Activated B cell treated with CpG ODN at 0.5 μM for 24 hours (primary cell): ENCODE data around the gene HPCA. TPM values are rescaled to one million over a fixed set of nuclear protein-coding genes. Genes with fewer than 3 reads are reported as not detected.
A peak's percentile ranks its signal among the peaks of the same experiment; 100 is the strongest.

ENCODE experiments used
- ATAC-seq: fragments of 200-7000 bp; cut with Tn5 transposase; one replicate; pipeline ENCODE4 v1.10.0; 2021; ENCODE audit warnings: low read depth, mild to moderate bottlenecking, moderate library complexity
- CTCF ChIA-PET: fragments of 350-600 bp; sonication (Branson Sonifier 250); formaldehyde crosslinking; loops from one replicate; lab custom pipeline; 2021; ENCODE audit warnings: antibody characterized with exemption; lab: Charles Lee
- POLR2A ChIA-PET: fragments of 350-600 bp; sonication (Branson Sonifier 250); formaldehyde crosslinking; loops from one replicate; lab custom pipeline; 2021; ENCODE audit warnings: antibody characterized with exemption; lab: Charles Lee
- DNase-seq: peaks from one replicate; pipeline ENCODE4 v3.0.0; 2022
- H3K27ac Mint-ChIP-seq: one replicate; pipeline ENCODE4 v1.8.0; 2020; ENCODE audit warnings: mixed read lengths
- H3K27me3 Mint-ChIP-seq: one replicate; pipeline ENCODE4 v1.8.0; 2021; ENCODE audit warnings: mixed read lengths
- H3K36me3 Mint-ChIP-seq: one replicate; pipeline ENCODE4 v1.8.0; 2021; ENCODE audit warnings: low read depth, mixed read lengths
- H3K4me1 Mint-ChIP-seq: one replicate; pipeline ENCODE4 v1.8.0; 2021; ENCODE audit warnings: mixed read lengths
- H3K4me3 Mint-ChIP-seq: one replicate; pipeline ENCODE4 v1.8.0; 2020; ENCODE audit warnings: mild to moderate bottlenecking, mixed read lengths
- H3K9me3 Mint-ChIP-seq: one replicate; pipeline ENCODE4 v1.8.0; 2020; ENCODE audit warnings: mixed read lengths
- intact Hi-C: fragments of 100-400 bp; cut with micrococcal nuclease; formaldehyde crosslinking; loops from one replicate; pipeline ENCODE4 v1.15.1; 2024
- total RNA-seq: library from RNA; stranded (reverse); gene quantifications from 2 replicates; pipeline ENCODE4 v1.2.3, GENCODE V29; 2022
- TF ChIP-seq, protein P1 (sequence below): fragments of 200-600 bp; IDR thresholded peaks from one replicate; pipeline ENCODE4 v1.8.0; 2022; ENCODE audit warnings: antibody characterized with exemption, mild to moderate bottlenecking

HPCA gene
- total RNA-seq, 1 donor from 2014 or later = not detected

DNA sequence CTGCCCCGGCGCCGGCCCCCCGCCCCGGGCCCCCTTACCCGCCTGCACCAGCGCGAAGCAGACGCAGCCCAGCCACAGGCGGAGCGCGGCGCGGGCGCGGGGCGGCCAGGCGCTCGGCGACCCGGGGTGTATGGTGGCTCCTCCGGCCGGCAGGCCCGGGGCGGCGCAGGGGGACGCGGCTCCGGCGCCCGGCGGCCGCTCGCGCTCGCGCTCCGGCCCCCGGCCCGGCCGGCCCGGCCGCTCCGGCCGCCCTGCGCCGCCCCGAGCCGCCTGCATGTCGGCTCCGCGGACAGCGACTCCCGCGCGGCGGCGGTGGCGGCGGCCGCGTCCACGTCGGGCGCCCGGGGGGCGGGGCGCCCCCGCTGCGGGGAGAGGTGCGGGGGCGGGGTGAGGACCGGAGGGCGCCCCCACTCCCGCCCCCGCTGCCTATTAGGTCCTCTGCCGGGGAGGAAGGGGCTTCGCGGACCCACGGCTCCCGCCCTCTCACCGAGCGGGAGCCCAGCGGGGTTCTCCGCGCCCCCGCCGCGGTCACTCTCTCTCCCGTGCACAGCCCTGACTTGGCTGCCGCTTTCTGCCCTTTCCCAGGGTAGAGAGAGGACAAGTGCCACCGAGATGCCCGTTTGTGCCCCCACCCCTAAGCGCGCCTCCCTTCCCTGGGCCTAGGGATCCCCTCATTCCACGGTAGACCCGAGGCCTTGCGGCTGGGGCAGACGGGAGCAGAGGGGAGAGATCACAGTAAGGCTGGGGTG is 15.5 kb upstream of the HPCA start, which contains the start of gene FNDC5:
FNDC5 (minus strand) TSS at position 298 of the 749 bp plus-strand sequence.
- no peak within 1 kb of the TSS for H3K27ac Mint-ChIP-seq
- ChIA-PET POLR2A (no interaction called here), CTCF (interaction anchor here (1.0 to 3.5 kb wide), 4 partner anchors 136 to 351 kb away, joined by 3 to 29 read pairs (median 4); no protein-coding TSS in a partner anchor)
- peaks cover 8% of the 10 kb centered on the region for H3K36me3 Mint-ChIP-seq
- DNase-seq (no peak), ATAC-seq (no peak)
- TF ChIP-seq, protein P1, sequence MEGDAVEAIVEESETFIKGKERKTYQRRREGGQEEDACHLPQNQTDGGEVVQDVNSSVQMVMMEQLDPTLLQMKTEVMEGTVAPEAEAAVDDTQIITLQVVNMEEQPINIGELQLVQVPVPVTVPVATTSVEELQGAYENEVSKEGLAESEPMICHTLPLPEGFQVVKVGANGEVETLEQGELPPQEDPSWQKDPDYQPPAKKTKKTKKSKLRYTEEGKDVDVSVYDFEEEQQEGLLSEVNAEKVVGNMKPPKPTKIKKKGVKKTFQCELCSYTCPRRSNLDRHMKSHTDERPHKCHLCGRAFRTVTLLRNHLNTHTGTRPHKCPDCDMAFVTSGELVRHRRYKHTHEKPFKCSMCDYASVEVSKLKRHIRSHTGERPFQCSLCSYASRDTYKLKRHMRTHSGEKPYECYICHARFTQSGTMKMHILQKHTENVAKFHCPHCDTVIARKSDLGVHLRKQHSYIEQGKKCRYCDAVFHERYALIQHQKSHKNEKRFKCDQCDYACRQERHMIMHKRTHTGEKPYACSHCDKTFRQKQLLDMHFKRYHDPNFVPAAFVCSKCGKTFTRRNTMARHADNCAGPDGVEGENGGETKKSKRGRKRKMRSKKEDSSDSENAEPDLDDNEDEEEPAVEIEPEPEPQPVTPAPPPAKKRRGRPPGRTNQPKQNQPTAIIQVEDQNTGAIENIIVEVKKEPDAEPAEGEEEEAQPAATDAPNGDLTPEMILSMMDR = no peak
- H3K27me3 Mint-ChIP-seq = peaks cover 37% of the 10 kb centered on the region
- peaks cover 34% of the 10 kb centered on the region for H3K4me1 Mint-ChIP-seq
- intact Hi-C loops = loop anchor here (5.0 kb wide), 2 partner anchors 73 to 98 kb away; no protein-coding TSS in a partner anchor
- H3K9me3 Mint-ChIP-seq = no peaks in the 10 kb centered on the region
- H3K4me3 Mint-ChIP-seq = peak within 1 kb of the TSS; percentile 75

DNA sequence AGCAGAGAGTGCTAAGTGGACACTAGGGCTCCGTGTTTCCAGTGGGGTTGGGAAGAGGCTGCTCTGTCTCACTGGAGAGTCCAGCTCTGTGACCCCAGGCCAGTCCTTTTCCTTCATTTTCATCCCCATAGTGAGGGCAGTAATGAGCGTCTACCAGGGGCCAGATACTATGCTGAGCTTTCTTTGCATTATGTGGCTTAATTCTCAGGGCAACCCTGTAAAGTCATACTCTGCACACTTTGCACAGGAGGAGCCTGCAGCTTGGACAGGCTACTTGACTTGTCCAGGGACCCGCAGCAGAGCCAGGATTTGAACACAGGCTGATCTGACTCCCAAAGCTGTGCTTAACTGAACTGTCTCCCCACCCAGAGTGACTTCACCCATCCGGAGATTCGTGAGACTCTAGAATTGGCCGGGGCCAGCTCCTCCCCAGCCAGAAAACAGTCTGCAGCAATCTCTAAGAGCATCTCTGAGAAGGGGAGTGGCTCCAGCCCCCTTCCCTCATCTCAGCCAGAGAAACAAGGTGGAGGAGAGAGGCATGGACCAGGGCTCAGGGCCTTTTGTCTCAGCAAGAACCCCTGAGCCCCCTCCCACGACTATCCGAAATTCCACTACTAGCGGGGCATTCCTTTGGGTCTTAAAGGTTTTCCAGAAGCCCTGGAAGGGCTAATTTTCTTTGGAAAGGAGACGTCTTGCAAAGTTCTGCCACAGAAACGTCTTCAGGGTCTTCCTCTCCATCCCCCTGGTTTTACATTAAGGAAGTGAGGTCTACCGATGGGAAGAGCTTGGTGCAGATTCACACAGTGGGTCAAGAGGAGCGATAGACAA is 14.7 kb upstream of the HPCA start:
- TF ChIP-seq, protein P1 = no peak
- peak overlapping the region; percentile 75 for H3K4me3 Mint-ChIP-seq
- no peak overlapping the region for H3K27ac Mint-ChIP-seq
- intact Hi-C loops = loop anchor here (1.0 to 5.0 kb wide), 6 partner anchors 55 to 470 kb away; partner anchors contain the start of genes S100PBP and YARS1
- H3K27me3 Mint-ChIP-seq = peaks cover 39% of the 10 kb centered on the region
- H3K4me1 Mint-ChIP-seq = peaks cover 36% of the 10 kb centered on the region
- no peak for DNase-seq
- POLR2A ChIA-PET = interaction anchor here (0.6 to 1.2 kb wide), 2 partner anchors 21 to 26 kb away, joined by 3 to 4 read pairs; no protein-coding TSS in a partner anchor
- ATAC-seq = no peak
- CTCF ChIA-PET = interaction anchor here (0.9 to 3.5 kb wide), 13 partner anchors 8 to 352 kb away, joined by 3 to 29 read pairs (median 4); no protein-coding TSS in a partner anchor
- H3K9me3 Mint-ChIP-seq = no peaks in the 10 kb centered on the region
- H3K36me3 Mint-ChIP-seq = peaks cover 3% of the 10 kb centered on the region

DNA sequence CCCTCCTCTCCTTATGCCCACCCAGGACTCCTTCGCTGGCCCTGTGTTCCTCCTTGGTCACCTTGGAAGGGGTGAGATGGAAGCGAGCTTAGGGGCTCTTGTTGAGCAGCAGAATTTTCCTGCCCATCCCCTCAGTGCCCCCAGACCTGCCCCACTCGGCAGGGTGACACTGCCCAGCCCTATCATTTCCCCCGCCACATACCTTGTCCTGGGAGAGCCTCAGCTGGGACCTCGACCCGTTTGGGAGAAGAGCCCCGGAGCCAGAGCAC is 14.2 kb upstream of the HPCA start:
- peaks cover 41% of the 10 kb centered on the region for H3K27me3 Mint-ChIP-seq
- no peak overlapping the region for H3K27ac Mint-ChIP-seq
- ChIA-PET CTCF (interaction anchor here (0.9 to 3.5 kb wide), 12 partner anchors 9 to 352 kb away, joined by 3 to 29 read pairs (median 4); no protein-coding TSS in a partner anchor), POLR2A (interaction anchor here (0.6 to 1.2 kb wide), 2 partner anchors 22 to 27 kb away, joined by 3 to 4 read pairs; no protein-coding TSS in a partner anchor)
- TF ChIP-seq, protein P1 = no peak
- peaks cover 36% of the 10 kb centered on the region for H3K4me1 Mint-ChIP-seq
- DNase-seq (no peak), ATAC-seq (no peak)
- H3K4me3 Mint-ChIP-seq = peak overlapping the region; percentile 19
- peaks cover 3% of the 10 kb centered on the region for H3K36me3 Mint-ChIP-seq
- H3K9me3 Mint-ChIP-seq = no peaks in the 10 kb centered on the region
- intact Hi-C loops = loop anchor here (1.0 to 5.0 kb wide), 6 partner anchors 55 to 471 kb away; partner anchors contain the start of genes S100PBP and YARS1

DNA sequence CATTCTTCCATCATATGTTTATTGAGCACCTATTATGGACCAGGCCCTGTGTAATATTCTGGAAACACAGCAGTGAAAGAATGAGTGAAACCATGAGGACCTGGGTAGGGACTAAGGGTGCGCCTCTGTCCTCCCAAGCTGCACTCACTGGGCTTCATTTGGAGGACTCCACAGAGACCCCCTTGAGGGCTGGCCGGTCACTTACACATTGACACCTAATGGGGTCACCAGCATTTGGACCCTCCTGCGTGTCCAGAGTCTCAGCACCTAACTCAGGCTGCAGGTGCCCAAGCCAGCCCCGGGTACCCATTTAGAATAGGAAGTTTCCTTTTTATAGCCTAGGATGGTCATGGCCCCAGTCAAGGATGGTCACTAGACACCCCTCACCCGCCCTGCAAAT is 12.8 kb upstream of the HPCA start:
- DNase-seq (no peak), ATAC-seq (no peak)
- H3K4me1 Mint-ChIP-seq = peaks cover 36% of the 10 kb centered on the region
- TF ChIP-seq, protein P1 = no peak
- POLR2A ChIA-PET = no interaction called here
- CTCF ChIA-PET = interaction anchor here (1.0 to 3.5 kb wide), 6 partner anchors 19 to 213 kb away, joined by 3 to 29 read pairs (median 4); no protein-coding TSS in a partner anchor
- intact Hi-C loops = loop anchor here (2.0 to 5.0 kb wide), 3 partner anchors 57 to 101 kb away; partner anchors contain the start of genes S100PBP and YARS1
- H3K27me3 Mint-ChIP-seq = peaks cover 50% of the 10 kb centered on the region
- H3K27ac Mint-ChIP-seq = no peak overlapping the region
- no peaks in the 10 kb centered on the region for H3K9me3 Mint-ChIP-seq
- peaks cover 3% of the 10 kb centered on the region for H3K36me3 Mint-ChIP-seq
- no peak overlapping the region for H3K4me3 Mint-ChIP-seq
